Osteocyte (in vitro differentiated cells): ENCODE measurements around the gene ZBTB4. TPM values are rescaled to one million over a fixed set of nuclear protein-coding genes. Genes with fewer than 3 reads are reported as not detected.

Experiments
- DNase-seq: peaks from one replicate; pipeline ENCODE4 v3.0.0; 2021; ENCODE audit warnings: mixed read lengths; ENCODE audit not compliant: unreplicated experiment; ENCODE audit errors: extremely low spot score
- H3K27ac Mint-ChIP-seq: one replicate; pipeline ENCODE4 v1.8.0; 2021; ENCODE audit warnings: mild to moderate bottlenecking, mixed read lengths; ENCODE audit not compliant: unreplicated experiment
- H3K27me3 Mint-ChIP-seq: one replicate; pipeline ENCODE4 v1.8.0; 2021; ENCODE audit warnings: mixed read lengths; ENCODE audit not compliant: unreplicated experiment
- H3K36me3 Mint-ChIP-seq: one replicate; pipeline ENCODE4 v1.8.0; 2021; ENCODE audit warnings: mixed read lengths; ENCODE audit not compliant: unreplicated experiment
- H3K4me1 Mint-ChIP-seq: one replicate; pipeline ENCODE4 v1.8.0; 2021; ENCODE audit warnings: mixed read lengths; ENCODE audit not compliant: unreplicated experiment
- H3K4me3 Mint-ChIP-seq: one replicate; pipeline ENCODE4 v1.8.0; 2021; ENCODE audit warnings: mild to moderate bottlenecking, moderate library complexity, mixed read lengths; ENCODE audit not compliant: unreplicated experiment
- H3K9me3 Mint-ChIP-seq: one replicate; pipeline ENCODE4 v1.8.0; 2021; ENCODE audit warnings: mixed read lengths; ENCODE audit not compliant: unreplicated experiment
- total RNA-seq: library from RNA; stranded (reverse); gene quantifications from 2 replicates; pipeline ENCODE4 v1.2.1, GENCODE V29; 2021
- TF ChIP-seq, protein P1 (sequence below): fragments of 200-600 bp; sonication (generic); IDR thresholded peaks from 2 replicates; pipeline ENCODE4 v1.5.0; 2021; ENCODE audit warnings: antibody characterized with exemption, mild to moderate bottlenecking, moderate library complexity

Gene ZBTB4
- total RNA-seq, 1 donor from 2014 or later = 49.7 TPM

GRCh38 chr17:7425316-7425715, 54.1 kb downstream of the ZBTB4 start, which contains the start of gene SPEM2:
SPEM2 (plus strand) TSS chr17:7425616; CDS start chr17:7425689, 73 bp downstream.
- H3K4me3 Mint-ChIP-seq = no peak within 1 kb of the TSS
- H3K27ac Mint-ChIP-seq = no peak within 1 kb of the TSS

GRCh38 chr17:7423679-7424078, 55.8 kb downstream of the ZBTB4 start:
- H3K4me3 Mint-ChIP-seq = no peak overlapping the region
- TF ChIP-seq, protein P1, sequence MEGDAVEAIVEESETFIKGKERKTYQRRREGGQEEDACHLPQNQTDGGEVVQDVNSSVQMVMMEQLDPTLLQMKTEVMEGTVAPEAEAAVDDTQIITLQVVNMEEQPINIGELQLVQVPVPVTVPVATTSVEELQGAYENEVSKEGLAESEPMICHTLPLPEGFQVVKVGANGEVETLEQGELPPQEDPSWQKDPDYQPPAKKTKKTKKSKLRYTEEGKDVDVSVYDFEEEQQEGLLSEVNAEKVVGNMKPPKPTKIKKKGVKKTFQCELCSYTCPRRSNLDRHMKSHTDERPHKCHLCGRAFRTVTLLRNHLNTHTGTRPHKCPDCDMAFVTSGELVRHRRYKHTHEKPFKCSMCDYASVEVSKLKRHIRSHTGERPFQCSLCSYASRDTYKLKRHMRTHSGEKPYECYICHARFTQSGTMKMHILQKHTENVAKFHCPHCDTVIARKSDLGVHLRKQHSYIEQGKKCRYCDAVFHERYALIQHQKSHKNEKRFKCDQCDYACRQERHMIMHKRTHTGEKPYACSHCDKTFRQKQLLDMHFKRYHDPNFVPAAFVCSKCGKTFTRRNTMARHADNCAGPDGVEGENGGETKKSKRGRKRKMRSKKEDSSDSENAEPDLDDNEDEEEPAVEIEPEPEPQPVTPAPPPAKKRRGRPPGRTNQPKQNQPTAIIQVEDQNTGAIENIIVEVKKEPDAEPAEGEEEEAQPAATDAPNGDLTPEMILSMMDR = no peak
- H3K4me1 Mint-ChIP-seq = no peaks in the 10 kb centered on the region
- no peak for DNase-seq
- no peaks in the 10 kb centered on the region for H3K27me3 Mint-ChIP-seq
- no peak overlapping the region for H3K27ac Mint-ChIP-seq
- no peaks in the 10 kb centered on the region for H3K9me3 Mint-ChIP-seq
- no peaks in the 10 kb centered on the region for H3K36me3 Mint-ChIP-seq

More at GRCh38 chr17:7425316-7425715, 54.1 kb downstream of the ZBTB4 start, which contains the start of gene SPEM2:
- Mint-ChIP-seq H3K36me3 (no peaks in the 10 kb centered on the region), H3K4me1 (no peaks in the 10 kb centered on the region), H3K9me3 (no peaks in the 10 kb centered on the region), H3K27me3 (no peaks in the 10 kb centered on the region)
- DNase-seq = no peak
- TF ChIP-seq, protein P1 = no peak

DNA sequence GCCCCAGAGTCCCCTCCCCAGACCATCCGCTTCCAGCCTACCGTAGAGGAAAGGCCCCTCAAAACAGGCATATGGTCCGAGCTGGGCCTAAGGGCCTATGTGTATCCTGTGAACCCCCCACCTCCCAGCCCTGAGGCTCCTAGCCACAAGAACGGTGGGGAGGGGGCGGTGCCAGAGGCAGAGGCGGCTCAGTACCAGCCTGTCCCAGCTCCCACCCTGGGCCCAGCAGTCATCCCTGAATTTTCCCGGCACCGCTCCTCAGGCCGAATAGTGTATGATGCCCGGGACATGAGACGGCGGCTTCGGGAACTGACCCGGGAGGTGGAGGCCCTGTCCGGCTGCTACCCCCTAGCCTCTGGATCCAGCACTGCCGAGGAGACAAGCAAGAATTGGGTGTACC, 58.2 kb downstream of the ZBTB4 start:
- no peak for DNase-seq
- H3K4me1 Mint-ChIP-seq = no peaks in the 10 kb centered on the region
- no peaks in the 10 kb centered on the region for H3K9me3 Mint-ChIP-seq
- H3K27me3 Mint-ChIP-seq = no peaks in the 10 kb centered on the region
- TF ChIP-seq, protein P1 = no peak
- peaks cover 6% of the 10 kb centered on the region for H3K36me3 Mint-ChIP-seq
- H3K4me3 Mint-ChIP-seq = no peak overlapping the region
- H3K27ac Mint-ChIP-seq = no peak overlapping the region

GRCh38 chr17:7419819-7420610, 59.4 kb downstream of the ZBTB4 start, which contains the start of gene SPEM1:
SPEM1 (plus strand) TSS chr17:7420324; CDS start chr17:7420385, 61 bp downstream.
- DNase-seq = no peak
- H3K27me3 Mint-ChIP-seq = no peaks in the 10 kb centered on the region
- H3K4me3 Mint-ChIP-seq = no peak within 1 kb of the TSS
- TF ChIP-seq, protein P1 = no peak
- H3K4me1 Mint-ChIP-seq = no peaks in the 10 kb centered on the region
- H3K9me3 Mint-ChIP-seq = no peaks in the 10 kb centered on the region
- peaks cover 9% of the 10 kb centered on the region for H3K36me3 Mint-ChIP-seq
- H3K27ac Mint-ChIP-seq = no peak within 1 kb of the TSS

- no peak for DNase-seq
- Mint-ChIP-seq H3K27me3 (no peaks in the 10 kb centered on the region), H3K9me3 (no peaks in the 10 kb centered on the region), H3K36me3 (peaks cover 12% of the 10 kb centered on the region), H3K4me3 (no peak overlapping the region), H3K4me1 (no peaks in the 10 kb centered on the region), H3K27ac (no peak overlapping the region)
- TF ChIP-seq, protein P1 = no peak
These were observed 60.8 kb downstream of the ZBTB4 start for GRCh38 chr17:7418472-7419152.
